ENCODE results near the gene ANAPC4. TPM values are rescaled to one million over a fixed set of nuclear protein-coding genes. Genes with fewer than 3 reads are reported as not detected.

The ANAPC4 gene
- total RNA-seq, 4 donors from 2014 or later, result 17.2 to 25.3 (median 19.0) TPM

GRCh38 chr4:25403699-25404098 lies 26.6 kb downstream of the ANAPC4 start:
- intact Hi-C loops (cut with DNase I), result no loop called here
- Histone ChIP-seq H3K27ac (replicated peaks in 1 of 4) (no peak overlapping the region), H3K9me3 (no peaks in the 10 kb centered on the region), H3K4me1 (no peaks in the 10 kb centered on the region), H3K36me3 (peaks cover 50 to 95% (median 72%) of the 10 kb centered on the region in 4 donors), H3K27me3 (no peaks in the 10 kb centered on the region), H3K4me3 (no peak overlapping the region)
- DNase-seq (ENCODE audit: extremely low spot score), result no peak
- TF ChIP-seq EP300 (IDR thresholded peaks at IDR 0.05), result no peak
- no peak for TF ChIP-seq POLR2AphosphoS5 (IDR thresholded peaks at IDR 0.05)
- TF ChIP-seq POLR2A (IDR thresholded peaks at IDR 0.05; ENCODE audit: low read depth), result no peak
- TF ChIP-seq CTCF (IDR thresholded peaks at IDR 0.05), result no peak

GRCh38 chr4:25405453-25405852 lies 28.4 kb downstream of the ANAPC4 start:
- Histone ChIP-seq H3K4me3 (no peak overlapping the region), H3K9me3 (no peaks in the 10 kb centered on the region), H3K4me1 (no peaks in the 10 kb centered on the region), H3K27ac (replicated peaks in 1 of 4) (no peak overlapping the region), H3K36me3 (peaks cover 55 to 95% (median 79%) of the 10 kb centered on the region in 4 donors), H3K27me3 (no peaks in the 10 kb centered on the region)
- intact Hi-C loops (cut with DNase I), result no loop called here
- no peak for TF ChIP-seq POLR2AphosphoS5 (IDR thresholded peaks at IDR 0.05)
- TF ChIP-seq POLR2A (IDR thresholded peaks at IDR 0.05; ENCODE audit: low read depth), result no peak
- no peak for TF ChIP-seq EP300 (IDR thresholded peaks at IDR 0.05)
- no peak for TF ChIP-seq CTCF (IDR thresholded peaks at IDR 0.05)
- 46% methylated on average over 2 of the region's 2 CpGs for WGBS
- DNase-seq (ENCODE audit: extremely low spot score), result no peak

GRCh38 chr4:25406081-25406692 lies 29.1 kb downstream of the ANAPC4 start:
- no peaks in the 10 kb centered on the region for H3K4me1 ChIP-seq
- no peak for DNase-seq (ENCODE audit: extremely low spot score)
- TF ChIP-seq CTCF (IDR thresholded peaks at IDR 0.05) (no peak), EP300 (IDR thresholded peaks at IDR 0.05) (no peak), POLR2A (IDR thresholded peaks at IDR 0.05; ENCODE audit: low read depth) (no peak), POLR2AphosphoS5 (IDR thresholded peaks at IDR 0.05) (no peak)
- H3K4me3 ChIP-seq, result no peak overlapping the region
- H3K9me3 ChIP-seq, result no peaks in the 10 kb centered on the region
- no peak overlapping the region for H3K27ac ChIP-seq (replicated peaks in 1 of 4)
- intact Hi-C loops (cut with DNase I), result no loop called here
- 88% methylated on average over 5 of the region's 5 CpGs for WGBS
- H3K36me3 ChIP-seq, result peaks cover 61 to 97% (median 81%) of the 10 kb centered on the region in 4 donors
- H3K27me3 ChIP-seq, result no peaks in the 10 kb centered on the region

GRCh38 chr4:25410820-25411529 lies 33.9 kb downstream of the ANAPC4 start:
- H3K36me3 ChIP-seq, result peaks cover 63 to 100% (median 83%) of the 10 kb centered on the region in 4 donors
- intact Hi-C loops (cut with DNase I), result no loop called here
- no peak overlapping the region for H3K4me3 ChIP-seq
- WGBS, result 83% methylated on average over 4 of the region's 4 CpGs
- H3K4me1 ChIP-seq, result no peaks in the 10 kb centered on the region
- H3K27me3 ChIP-seq, result no peaks in the 10 kb centered on the region
- DNase-seq (ENCODE audit: extremely low spot score), result no peak
- no peak overlapping the region for H3K27ac ChIP-seq (replicated peaks in 1 of 4)
- TF ChIP-seq CTCF (IDR thresholded peaks at IDR 0.05) (no peak), POLR2A (IDR thresholded peaks at IDR 0.05; ENCODE audit: low read depth) (no peak), EP300 (IDR thresholded peaks at IDR 0.05) (no peak), POLR2AphosphoS5 (IDR thresholded peaks at IDR 0.05) (no peak)
- H3K9me3 ChIP-seq, result no peaks in the 10 kb centered on the region
